Left lung (tissue), 10 donors: ENCODE results near the gene AK5. TPM values are rescaled to one million over a fixed set of nuclear protein-coding genes. Genes with fewer than 3 reads are reported as not detected.

ENCODE experiments used
- ATAC-seq: fragments of 200-7000 bp; cut with Tn5 transposase; one replicate; pipeline ENCODE4 v1.9.1; 2020; ENCODE audit warnings: moderate library complexity
- DNase-seq, 4 donors: peaks; one replicate each; pipeline ENCODE4 v3.0.0-alpha.2; 2013 to 2020
- H3K27ac ChIP-seq, 2 donors: fragments of 200-600 bp; sonication (generic) in 1 of 2; one replicate each; pipeline versions ENCODE4 v1.5.0 to v1.8.0; 2020 to 2021
- H3K27me3 ChIP-seq, 2 donors: fragments of 200-600 bp; sonication (generic) in 1 of 2; one replicate each; pipeline versions ENCODE4 v1.5.0 to v1.8.0; 2020 to 2021
- H3K36me3 ChIP-seq, 2 donors: fragments of 200-600 bp; sonication (generic) in 1 of 2; one replicate each; pipeline versions ENCODE4 v1.5.0 to v1.8.0; 2020 to 2021
- H3K4me1 ChIP-seq, 2 donors: fragments of 200-600 bp; one replicate each; pipeline ENCODE4 v1.8.0; 2021
- H3K4me3 ChIP-seq, 2 donors: fragments of 200-600 bp; sonication (generic) in 1 of 2; one replicate each; pipeline versions ENCODE4 v1.5.0 to v1.8.0; 2020 to 2021; ENCODE audit warnings: mild to moderate bottlenecking in 1 of 2
- H3K9me3 ChIP-seq, 2 donors: fragments of 200-600 bp; sonication (generic) in 1 of 2; one replicate each; pipeline versions ENCODE4 v1.5.0 to v1.8.0; 2020 to 2021
- intact Hi-C, 2 donors: fragments of 100-400 bp; cut with DNase I; formaldehyde crosslinking; loops; one replicate each; pipeline versions ENCODE4 v1.11.2 to v1.14.2; 2022
- polyA plus RNA-seq, 6 donors: library from polyadenylated mRNA; unstranded; fragments of 120-200 nt; gene quantifications; one replicate each; pipeline ENCODE4 v1.2.1, GENCODE V29; 2013; ENCODE audit not compliant: insufficient read length in 6 of 6
- total RNA-seq, 2 donors: library from RNA; stranded (reverse); fragmentation: NEBNext Ultra II Directional; extraction: Animal tissue kit (Norgen Biotek cat#: 25700); gene quantifications; one replicate each; pipeline ENCODE4 v1.2.1, GENCODE V29; 2021
- TF ChIP-seq, protein P1 (sequence below), 2 donors: fragments of 200-600 bp; sonication (generic) in 1 of 2; IDR thresholded peaks; one replicate each; pipeline versions ENCODE4 v1.5.0 to v1.8.0; 2021; ENCODE audit warnings: antibody characterized with exemption in 2 of 2
- donor health status: DM: no; HTN: yes; CAD: no.
- donor health status: DM: no; HTN: no; CAD: no.

The AK5 gene
- total and polyA plus RNA-seq, 8 donors: 0.29 to 1.4 (median 0.80) TPM

DNA sequence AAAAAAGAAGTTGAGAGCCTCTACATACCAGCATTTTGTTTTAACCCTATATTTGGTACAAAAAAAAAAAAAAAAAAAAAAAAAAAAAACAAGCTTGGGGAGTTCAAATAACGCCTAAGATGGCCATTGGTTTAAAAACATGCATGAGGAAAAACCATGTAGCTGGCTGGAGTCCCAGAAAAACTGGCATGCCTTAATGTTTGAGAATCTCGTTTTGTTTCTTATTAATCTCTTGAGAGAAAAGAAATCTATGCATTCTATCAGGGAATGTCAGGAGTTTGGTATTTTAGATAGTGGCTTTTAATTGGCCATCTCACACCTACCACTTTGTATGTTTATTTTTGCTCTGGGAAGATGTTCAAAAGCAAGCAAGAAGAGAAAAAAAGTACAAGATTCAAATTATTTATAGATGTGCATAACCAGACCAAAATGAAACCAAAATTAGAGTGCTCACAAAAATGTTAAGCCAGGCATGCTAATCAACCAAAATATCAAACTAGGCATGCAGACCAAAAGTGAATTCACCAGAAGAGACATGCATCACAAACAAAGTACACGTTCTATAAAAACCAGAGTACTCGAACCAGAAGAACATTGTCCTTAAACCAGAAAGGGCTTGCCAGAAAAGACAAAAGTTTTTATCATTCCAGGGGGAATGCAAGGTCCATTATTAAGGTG is 156.6 kb downstream of the AK5 start:
- intact Hi-C loops: no loop called here
- Histone ChIP-seq H3K9me3 (peaks cover 0 to 20% of the 10 kb centered on the region in 2 donors), H3K27ac (no peak overlapping the region), H3K4me3 (no peak overlapping the region), H3K36me3 (no peaks in the 10 kb centered on the region), H3K27me3 (no peaks in the 10 kb centered on the region), H3K4me1 (no peaks in the 10 kb centered on the region)
- peak in 2 of 4 donors; percentile 26 to 51 for DNase-seq
- no peak for ATAC-seq
- TF ChIP-seq, protein P1, sequence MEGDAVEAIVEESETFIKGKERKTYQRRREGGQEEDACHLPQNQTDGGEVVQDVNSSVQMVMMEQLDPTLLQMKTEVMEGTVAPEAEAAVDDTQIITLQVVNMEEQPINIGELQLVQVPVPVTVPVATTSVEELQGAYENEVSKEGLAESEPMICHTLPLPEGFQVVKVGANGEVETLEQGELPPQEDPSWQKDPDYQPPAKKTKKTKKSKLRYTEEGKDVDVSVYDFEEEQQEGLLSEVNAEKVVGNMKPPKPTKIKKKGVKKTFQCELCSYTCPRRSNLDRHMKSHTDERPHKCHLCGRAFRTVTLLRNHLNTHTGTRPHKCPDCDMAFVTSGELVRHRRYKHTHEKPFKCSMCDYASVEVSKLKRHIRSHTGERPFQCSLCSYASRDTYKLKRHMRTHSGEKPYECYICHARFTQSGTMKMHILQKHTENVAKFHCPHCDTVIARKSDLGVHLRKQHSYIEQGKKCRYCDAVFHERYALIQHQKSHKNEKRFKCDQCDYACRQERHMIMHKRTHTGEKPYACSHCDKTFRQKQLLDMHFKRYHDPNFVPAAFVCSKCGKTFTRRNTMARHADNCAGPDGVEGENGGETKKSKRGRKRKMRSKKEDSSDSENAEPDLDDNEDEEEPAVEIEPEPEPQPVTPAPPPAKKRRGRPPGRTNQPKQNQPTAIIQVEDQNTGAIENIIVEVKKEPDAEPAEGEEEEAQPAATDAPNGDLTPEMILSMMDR (IDR thresholded peaks at IDR 0.05): no peak

DNA sequence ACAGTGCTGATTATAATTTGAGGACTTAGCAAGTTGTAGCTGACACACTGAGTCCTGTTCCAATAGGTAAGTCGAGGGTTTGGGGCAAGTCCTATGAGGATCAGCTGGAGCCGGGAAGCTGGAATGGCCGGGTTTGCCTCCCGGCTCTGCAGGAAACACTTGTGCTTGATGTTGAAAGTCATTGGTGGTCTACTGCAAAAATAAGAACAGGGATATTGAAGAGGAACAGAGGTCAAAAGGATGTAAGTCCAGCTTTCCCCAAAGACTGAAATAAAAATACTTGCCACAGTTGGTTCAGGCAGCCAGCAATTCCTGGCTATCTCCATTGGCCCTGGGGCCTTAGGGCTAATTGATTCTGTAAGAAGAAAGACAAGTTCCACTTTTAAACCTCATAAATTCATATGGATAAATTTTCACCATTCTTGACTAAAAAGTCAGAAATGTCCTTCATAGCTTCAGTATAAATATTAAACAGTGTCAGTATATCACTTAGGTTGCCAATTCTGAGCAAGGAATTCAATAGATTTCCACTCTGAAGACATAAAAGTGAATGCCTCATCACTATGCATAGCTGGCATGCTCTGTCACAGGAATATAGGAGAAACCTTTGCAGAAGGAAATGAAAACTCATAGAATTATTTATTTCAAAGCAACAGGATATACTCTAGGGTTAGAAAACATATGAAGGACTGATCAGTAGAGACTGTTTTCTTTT is 165.2 kb downstream of the AK5 start:
- Histone ChIP-seq H3K4me1 (no peaks in the 10 kb centered on the region), H3K27me3 (no peaks in the 10 kb centered on the region), H3K4me3 (no peak overlapping the region), H3K9me3 (peaks cover 0 to 3% of the 10 kb centered on the region in 2 donors), H3K36me3 (no peaks in the 10 kb centered on the region), H3K27ac (no peak overlapping the region)
- no peak for ATAC-seq
- intact Hi-C loops: no loop called here
- TF ChIP-seq, protein P1 (IDR thresholded peaks at IDR 0.05): no peak
- no peak for DNase-seq

DNA sequence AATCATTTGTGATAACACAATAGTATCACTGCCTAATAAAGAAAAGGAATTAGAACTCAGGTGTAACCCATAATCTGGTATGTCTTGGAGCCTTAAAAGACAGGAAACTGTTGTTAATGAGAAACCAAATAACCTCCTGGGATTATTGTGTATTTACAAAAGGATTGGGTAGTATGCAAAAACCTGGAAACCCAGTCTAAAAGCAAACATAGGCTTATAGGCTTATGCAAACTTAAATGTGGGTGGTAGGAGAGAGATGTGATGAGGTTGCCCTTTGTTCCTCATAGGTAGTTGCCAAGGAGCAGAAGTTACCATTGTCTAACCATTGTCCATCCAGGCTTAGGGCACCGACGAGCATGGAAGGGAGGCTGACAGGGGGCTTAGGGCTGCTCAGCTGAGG is 165.8 kb downstream of the AK5 start:
- Histone ChIP-seq H3K4me1 (no peaks in the 10 kb centered on the region), H3K4me3 (no peak overlapping the region), H3K36me3 (no peaks in the 10 kb centered on the region), H3K9me3 (peaks cover 0 to 3% of the 10 kb centered on the region in 2 donors), H3K27ac (no peak overlapping the region), H3K27me3 (no peaks in the 10 kb centered on the region)
- TF ChIP-seq, protein P1 (IDR thresholded peaks at IDR 0.05): no peak
- intact Hi-C loops: no loop called here
- ATAC-seq: no peak
- no peak for DNase-seq

- TF ChIP-seq, protein P1 (IDR thresholded peaks at IDR 0.05): no peak
- intact Hi-C loops: no loop called here
- Histone ChIP-seq H3K36me3 (no peaks in the 10 kb centered on the region), H3K4me1 (no peaks in the 10 kb centered on the region), H3K9me3 (no peaks in the 10 kb centered on the region), H3K4me3 (no peak overlapping the region), H3K27me3 (no peaks in the 10 kb centered on the region), H3K27ac (no peak overlapping the region)
- ATAC-seq (no peak), DNase-seq (no peak)
These were observed 178.1 kb downstream of the AK5 start for GRCh38 chr1:77459881-77460280.

DNA sequence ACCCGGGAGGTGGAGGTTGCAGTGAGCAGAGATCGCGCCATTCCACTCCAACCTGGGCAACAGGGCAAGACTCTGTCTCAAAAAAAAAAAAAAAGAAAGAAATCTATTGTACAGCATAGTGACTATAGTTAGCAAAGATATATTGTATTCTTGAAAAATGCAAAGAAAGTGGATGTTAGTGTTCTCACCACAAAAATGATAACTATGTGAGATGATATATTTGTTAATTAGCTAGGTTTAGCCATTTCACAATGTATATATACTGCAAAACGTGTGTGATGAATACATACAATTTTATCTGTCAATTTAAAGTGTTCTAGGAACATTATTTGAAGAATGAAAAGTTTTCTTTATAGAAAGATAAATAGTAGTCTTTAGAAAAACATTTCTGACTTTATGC is 179.9 kb downstream of the AK5 start:
- no peaks in the 10 kb centered on the region for H3K9me3 ChIP-seq
- DNase-seq: no peak
- no peaks in the 10 kb centered on the region for H3K4me1 ChIP-seq
- H3K27me3 ChIP-seq: no peaks in the 10 kb centered on the region
- no peak overlapping the region for H3K4me3 ChIP-seq
- no peak overlapping the region for H3K27ac ChIP-seq
- intact Hi-C loops: no loop called here
- TF ChIP-seq, protein P1 (IDR thresholded peaks at IDR 0.05): no peak
- ATAC-seq: no peak
- no peaks in the 10 kb centered on the region for H3K36me3 ChIP-seq
